ENCODE data around the gene KRTAP5-3.

- TF ChIP-seq MTF1 (CRISPR knock-in tag; IDR thresholded peaks at IDR 0.05; ENCODE audit: borderline replicate concordance) (no peak), KDM4B (IDR thresholded peaks at IDR 0.05; ENCODE audit: borderline replicate concordance in 2 of 2, low read depth in 1 of 2) (no peak), ZNF445 (CRISPR knock-in tag; IDR thresholded peaks at IDR 0.05; ENCODE audit: low read depth) (no peak), TBP (optimal IDR thresholded peaks at IDR 0.05; ENCODE audit: low read depth, low read length) (no peak)
Measured at GRCh38 chr11:1560002-1560648, 48.1 kb downstream of the KRTAP5-3 start.

Measured in K562 (cell line).